H1 (cell line): Measurements from ENCODE around the gene SIRT3. TPM values are rescaled to one million over a fixed set of nuclear protein-coding genes. Genes with fewer than 3 reads are reported as not detected.
"Not testable (repeated sequence)": the region's sequence is repeated elsewhere in the genome, so short reads cannot be mapped to it uniquely, and the experiment has no call there.

Experiments used
- CTCF ChIA-PET: fragments of 300-600 bp; sonication (Branson Sonifier 250); formaldehyde crosslinking; loops from one replicate; lab custom pipeline; 2021; ENCODE audit not compliant: partially characterized antibody; lab: Charles Lee
- POLR2A ChIA-PET: fragments of 300-600 bp; sonication (Branson Sonifier 250); formaldehyde crosslinking; loops from one replicate; lab custom pipeline; 2021; ENCODE audit warnings: inconsistent platforms; ENCODE audit not compliant: partially characterized antibody; lab: Charles Lee
- DNase-seq, 2 experiments: peaks; one replicate each; pipeline versions ENCODE4 v3.0.0 to v3.0.0-alpha.2; 2010 to 2022; ENCODE audit warnings: low spot score in 2 of 2, low read depth in 1 of 2, mixed read lengths in 1 of 2
- FAIRE-seq: peaks from 2 replicates; lab custom pipeline; 2011; peaks lifted over from hg19 to GRCh38; lab: Jason Lieb, UNC
- H2AFZ ChIP-seq: 2 replicates; pipeline ENCODE4 v1.8.1; 2012; ENCODE audit warnings: low read length, inconsistent platforms
- H2AK5ac ChIP-seq: 2 replicates; pipeline ENCODE4 v1.6.1; 2013; ENCODE audit warnings: low read depth, low read length
- H2BK120ac ChIP-seq: replicated peaks from 2 replicates; pipeline ENCODE3; 2013; ENCODE audit warnings: low read depth, low read length, inconsistent platforms
- H2BK12ac ChIP-seq: 2 replicates; pipeline ENCODE4 v1.6.1; 2013; ENCODE audit warnings: low read depth, low read length
- H2BK15ac ChIP-seq: 2 replicates; pipeline ENCODE4 v1.6.1; 2013; ENCODE audit warnings: low read length
- H2BK20ac ChIP-seq: 2 replicates; pipeline ENCODE4 v1.6.1; 2013; ENCODE audit warnings: low read length
- H2BK5ac ChIP-seq: 2 replicates; pipeline ENCODE4 v1.6.1; 2013; ENCODE audit warnings: low read depth, low read length
- H3K14ac ChIP-seq: 2 replicates; pipeline ENCODE4 v1.6.1; 2013; ENCODE audit warnings: inconsistent platforms; ENCODE audit not compliant: insufficient read length
- H3K18ac ChIP-seq: 2 replicates; pipeline ENCODE4 v1.6.1; 2013; ENCODE audit warnings: low read length; ENCODE audit errors: extremely low read depth
- H3K23ac ChIP-seq: 2 replicates; pipeline ENCODE4 v1.6.1; 2013; ENCODE audit warnings: inconsistent platforms; ENCODE audit not compliant: insufficient read length
- H3K23me2 ChIP-seq: 2 replicates; pipeline ENCODE4 v1.6.1; 2013; ENCODE audit warnings: low read depth, low read length
- H3K27ac ChIP-seq: 2 replicates; pipeline ENCODE4 v1.6.1; 2011; ENCODE audit warnings: low read depth, low read length, inconsistent platforms
- H3K27me3 ChIP-seq, 4 experiments: replicated peaks in 1 of 4; 1 replicate in 1 of 4; 2 replicates in 3 of 4; pipeline versions ENCODE4 v1.6.1 to v1.8.1; 2011 to 2013; ENCODE audit warnings: low read length in 3 of 4, mild to moderate bottlenecking in 3 of 4, inconsistent platforms in 2 of 4, mixed read lengths in 2 of 4, moderate library complexity in 1 of 4; ENCODE audit not compliant: control insufficient read depth in 3 of 4, insufficient read depth in 3 of 4; ENCODE audit errors: extremely low read depth in 1 of 4
- H3K36me3 ChIP-seq, 4 experiments: 2 replicates each; pipeline versions ENCODE4 v1.6.1 to v1.8.1; 2011 to 2013; ENCODE audit warnings: mild to moderate bottlenecking in 4 of 4, low read length in 3 of 4, moderate library complexity in 2 of 4, control low read depth in 1 of 4, inconsistent platforms in 1 of 4; ENCODE audit not compliant: insufficient read depth in 4 of 4, control insufficient read depth in 2 of 4
- H3K4ac ChIP-seq: replicated peaks from 2 replicates; pipeline ENCODE3; 2013; ENCODE audit warnings: low read length, low read depth, mixed read lengths, inconsistent platforms; ENCODE audit not compliant: insufficient read length
- H3K4me1 ChIP-seq, 4 experiments: replicated peaks in 1 of 4; 1 replicate in 1 of 4; 2 replicates in 3 of 4; pipeline versions ENCODE4 v1.6.1 to v1.8.1; 2011 to 2013; ENCODE audit warnings: low read length in 3 of 4, inconsistent platforms in 2 of 4, mixed read lengths in 1 of 4; ENCODE audit not compliant: insufficient read depth in 4 of 4, control insufficient read depth in 3 of 4
- H3K4me2 ChIP-seq, 2 experiments: 2 replicates each; pipeline versions ENCODE4 v1.6.1 to v1.8.1; 2011 to 2013; ENCODE audit warnings: low read depth in 2 of 2, low read length in 2 of 2, control low read depth in 1 of 2, inconsistent platforms in 1 of 2, mild to moderate bottlenecking in 1 of 2; ENCODE audit not compliant: insufficient read depth in 1 of 2
- H3K4me3 ChIP-seq, 4 experiments: fragments of 200-600, 300-600 bp in 1 of 4; sonication (generic), shearing (Covaris generic), sonication (Bioruptor Twin) in 1 of 4; 2 replicates each; pipeline versions ENCODE4 v1.5.1 to v1.8.1; 2011 to 2016; ENCODE audit warnings: low read length in 4 of 4, low read depth in 3 of 4, control low read depth in 2 of 4, inconsistent platforms in 2 of 4, mild to moderate bottlenecking in 2 of 4, mixed read lengths in 1 of 4, moderate library complexity in 1 of 4; ENCODE audit not compliant: insufficient read depth in 2 of 4; ENCODE audit errors: extremely low read depth in 1 of 4
- H3K56ac ChIP-seq: replicated peaks from 2 replicates; pipeline ENCODE3; 2013; ENCODE audit warnings: low read depth, mild to moderate bottlenecking, mixed read lengths, low read length, inconsistent platforms; ENCODE audit not compliant: insufficient read length
- H3K79me1 ChIP-seq: 2 replicates; pipeline ENCODE4 v1.6.1; 2013; ENCODE audit warnings: low read depth, low read length, control low read depth
- H3K79me2 ChIP-seq, 2 experiments: 2 replicates each; pipeline versions ENCODE4 v1.6.1 to v1.8.1; 2012 to 2013; ENCODE audit warnings: low read length in 2 of 2, mild to moderate bottlenecking in 2 of 2, inconsistent platforms in 1 of 2; ENCODE audit not compliant: insufficient read depth in 2 of 2, control insufficient read depth in 1 of 2
- H3K9ac ChIP-seq, 4 experiments: replicated peaks in 1 of 4; 1 replicate in 1 of 4; 2 replicates in 3 of 4; pipeline versions ENCODE4 v1.6.1 to v1.8.1; 2011 to 2013; ENCODE audit warnings: low read depth in 3 of 4, low read length in 3 of 4, control low read depth in 2 of 4, mild to moderate bottlenecking in 2 of 4, moderate library complexity in 2 of 4, inconsistent platforms in 1 of 4; ENCODE audit errors: extremely low read depth in 1 of 4
- H3K9me3 ChIP-seq, 2 experiments: 2 replicates each; pipeline versions ENCODE4 v1.6.1 to v1.8.1; 2012 to 2013; ENCODE audit warnings: mild to moderate bottlenecking in 2 of 2, moderate library complexity in 2 of 2, control low read depth in 1 of 2, inconsistent platforms in 1 of 2, low read depth in 1 of 2, low read length in 1 of 2, mixed read lengths in 1 of 2; ENCODE audit not compliant: insufficient read depth in 2 of 2
- H4K20me1 ChIP-seq, 2 experiments: replicated peaks in 1 of 2; 2 replicates each; pipeline versions ENCODE3 to v1.8.1; 2011 to 2013; ENCODE audit warnings: inconsistent platforms in 2 of 2, low read length in 2 of 2, mild to moderate bottlenecking in 1 of 2; ENCODE audit not compliant: insufficient read depth in 2 of 2, control insufficient read depth in 1 of 2
- H4K5ac ChIP-seq: 2 replicates; pipeline ENCODE4 v1.6.1; 2013; ENCODE audit warnings: low read length, low read depth, mixed read lengths, inconsistent platforms; ENCODE audit not compliant: insufficient read length
- H4K8ac ChIP-seq: 2 replicates; pipeline ENCODE4 v1.8.0; 2013; ENCODE audit warnings: mild to moderate bottlenecking, moderate library complexity, low read length, inconsistent platforms; ENCODE audit not compliant: insufficient read depth; ENCODE audit errors: extremely low read depth
- H4K91ac ChIP-seq: replicated peaks from 2 replicates; pipeline ENCODE3; 2013; ENCODE audit warnings: low read length, mixed read lengths, inconsistent platforms; ENCODE audit not compliant: insufficient read length
- WGBS, 2 experiments: shearing (Covaris generic) in 1 of 2; methylation state at CpG; one replicate each; pipeline versions ENCODE4 v1.1.6 to v1.1.7; 2013 to 2015; ENCODE audit warnings: low lambda C conversion rate in 2 of 2, mixed read lengths in 2 of 2, inconsistent platforms in 1 of 2, low coverage in 1 of 2, missing lambda C conversion rate in 1 of 2; ENCODE audit not compliant: insufficient replicate concordance in 2 of 2, insufficient coverage in 1 of 2, insufficient read length in 1 of 2; ENCODE audit errors: extremely low coverage in 1 of 2, missing lambda C conversion rate in 1 of 2; 5-methylcytosine and 5-hydroxymethylcytosine counted together
- polyA plus RNA-seq, 7 experiments: library from polyadenylated mRNA; depleted of rRNA in 3 of 7; stranded (reverse) in 5 of 7; unstranded in 2 of 7; fragments of >200 nt in 5 of 7; fragments of 200-250 nt in 2 of 7; gene quantifications; 1 replicate in 5 of 7; 2 replicates in 1 of 7; 4 replicates in 1 of 7; pipeline versions ENCODE4 v1.2.1 to v1.2.3, GENCODE V29; 2011 to 2013; ENCODE audit warnings: missing spikeins in 2 of 7, mixed read lengths in 2 of 7
- total RNA-seq: library from RNA; stranded (reverse); fragmentation: NEBNext Ultra II Directional; extraction: Animal tissue kit (Norgen Biotek cat#: 25700); gene quantifications from 2 replicates; pipeline ENCODE4 v1.2.1, GENCODE V29; 2021

Gene SIRT3
- total and polyA plus RNA-seq, 2 of the 8 experiments (the other 6 are each of a cell fraction or from before 2014, with no cell fraction given), result 14.3 to 21.6 TPM

GRCh38 chr11:189200-189783 lies 46.9 kb downstream of the SIRT3 start:
- H2BK120ac ChIP-seq, H3K4ac ChIP-seq, H4K5ac ChIP-seq, H3K18ac ChIP-seq, H2BK12ac ChIP-seq, H3K23me2 ChIP-seq, H3K56ac ChIP-seq, H3K27ac ChIP-seq, FAIRE-seq, H4K8ac ChIP-seq, H3K4me2 ChIP-seq, H3K36me3 ChIP-seq, H3K23ac ChIP-seq, H2AFZ ChIP-seq, H3K4me3 ChIP-seq, H3K27me3 ChIP-seq, H2BK20ac ChIP-seq, H4K91ac ChIP-seq, H3K79me2 ChIP-seq, POLR2A ChIA-PET, H3K14ac ChIP-seq, H3K9ac ChIP-seq, H3K79me1 ChIP-seq, H2AK5ac ChIP-seq, H3K4me1 ChIP-seq, H2BK15ac ChIP-seq, H4K20me1 ChIP-seq, CTCF ChIA-PET, H2BK5ac ChIP-seq: not testable (repeated sequence)
- peaks cover 9 to 15% of the 10 kb centered on the region in 2 experiments for H3K9me3 ChIP-seq
- peak in 1 of 2 experiments; percentile 30 for DNase-seq
- WGBS, 2 experiments, result 98% methylated on average over 20 of the region's 55 CpGs; no CpG with 5 or more reads in 1 of the 2 experiments

GRCh38 chr11:180242-180641 lies 55.9 kb downstream of the SIRT3 start:
- H2BK120ac ChIP-seq, H2BK12ac ChIP-seq, H3K23ac ChIP-seq, H3K14ac ChIP-seq, H3K4me3 ChIP-seq, CTCF ChIA-PET, H4K20me1 ChIP-seq, H3K79me2 ChIP-seq, H3K23me2 ChIP-seq, H3K9ac ChIP-seq, H4K8ac ChIP-seq, H3K27me3 ChIP-seq, H4K91ac ChIP-seq, FAIRE-seq, H3K18ac ChIP-seq, H3K9me3 ChIP-seq, DNase-seq, POLR2A ChIA-PET, H3K4me2 ChIP-seq, H2BK5ac ChIP-seq, H3K36me3 ChIP-seq, H3K27ac ChIP-seq, H3K4ac ChIP-seq, H4K5ac ChIP-seq, H2BK15ac ChIP-seq, H3K4me1 ChIP-seq, H3K56ac ChIP-seq, H2BK20ac ChIP-seq, H3K79me1 ChIP-seq, H2AK5ac ChIP-seq, H2AFZ ChIP-seq: not testable (repeated sequence)
- no CpG with 5 or more reads among the region's 13 CpGs for WGBS, 2 experiments
